Tibial nerve (tissue), 4 donors: ENCODE measurements around the gene DOK6.

Experiments
- CTCF ChIP-seq, 5 experiments: fragments of 200-600 bp in 3 of 5; fragments of 450-650 bp in 2 of 5; sonication (generic) in 3 of 5; IDR thresholded peaks; one replicate each; pipeline ENCODE4 v1.5.1; 2016 to 2019; ENCODE audit warnings: antibody characterized with exemption in 5 of 5, mild to moderate bottlenecking in 3 of 5, moderate library complexity in 2 of 5
- EP300 ChIP-seq, 2 donors: sonication (generic); formaldehyde crosslinking; IDR thresholded peaks; one replicate each; pipeline ENCODE4 v1.6.1; 2017; ENCODE audit warnings: antibody characterized with exemption in 2 of 2, mild to moderate bottlenecking in 1 of 2

- no peak for TF ChIP-seq EP300 (IDR thresholded peaks at IDR 0.05)
- no peak for TF ChIP-seq CTCF (IDR thresholded peaks at IDR 0.05)
Observed at GRCh38 chr18:69684789-69685188, 284.1 kb downstream of the DOK6 start.
